NCI-H82 treated with DMSO at 0.1 percent for 48 hours (cell line): ENCODE data around the gene TXNDC12.
"Not testable (repeated sequence)": the region's sequence is repeated elsewhere in the genome, so short reads cannot be mapped to it uniquely, and the experiment has no call there.

ENCODE experiments used
- DNase-seq: peaks from one replicate; lab custom pipeline; 2025; ENCODE audit not compliant: unreplicated experiment; lab: John Stamatoyannopoulos, UW

The TXNDC12 gene

GRCh38 chr1:52049337-52049736 lies 5.7 kb downstream of the TXNDC12 start:
- not testable (repeated sequence) for DNase-seq

GRCh38 chr1:52045666-52046195 lies 9.3 kb downstream of the TXNDC12 start:
- DNase-seq: not testable (repeated sequence)

DNA sequence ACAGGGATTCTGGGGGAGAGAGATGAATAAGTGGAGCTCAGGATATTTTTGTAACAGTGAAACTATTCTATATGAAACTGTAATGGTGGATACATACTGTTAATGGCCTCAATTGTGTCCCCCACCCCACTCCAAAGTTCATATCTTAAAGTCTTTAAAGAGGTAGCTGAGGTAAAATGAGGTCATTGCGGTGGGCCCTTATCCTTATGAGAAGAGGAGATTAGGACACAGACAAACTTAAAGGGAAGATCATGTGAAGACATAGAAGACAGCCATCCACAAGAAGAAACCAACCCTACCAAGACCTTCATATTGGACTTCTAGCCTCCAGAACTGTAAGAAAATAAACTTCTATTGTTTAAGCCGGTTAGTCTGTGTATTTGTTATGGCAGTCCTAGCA lies 9.8 kb downstream of the TXNDC12 start:
- no peak for DNase-seq

DNA sequence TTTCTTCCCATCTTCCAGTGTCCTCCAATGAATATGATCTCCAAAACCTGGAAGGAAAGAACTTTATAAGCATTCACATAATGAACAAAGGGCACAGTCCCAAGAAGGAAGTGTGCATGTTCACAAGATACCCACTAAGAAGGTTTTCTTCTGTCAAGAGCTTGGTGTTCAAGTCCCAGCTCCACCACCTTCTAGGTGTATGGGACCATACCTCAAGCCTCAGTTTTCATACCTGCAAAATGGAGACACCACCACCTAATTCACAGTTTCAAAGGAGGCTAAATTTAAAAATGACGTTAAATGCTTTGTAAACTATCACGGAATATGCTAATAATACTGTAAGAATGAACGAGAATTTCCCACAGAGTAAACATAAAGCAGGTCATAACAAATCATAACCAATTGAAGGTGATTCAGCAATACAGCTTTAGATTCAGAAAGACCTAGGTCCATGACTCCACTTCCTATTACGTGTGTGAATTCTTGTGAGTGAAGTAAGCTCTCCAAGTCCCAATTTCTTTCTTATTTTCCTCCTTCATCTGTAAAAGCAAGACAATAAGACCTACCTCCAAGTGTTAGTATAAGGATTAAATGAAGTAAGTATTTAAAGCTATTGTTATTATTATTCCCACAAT lies 13.3 kb downstream of the TXNDC12 start:
- DNase-seq: no peak

- DNase-seq: no peak
Measured at GRCh38 chr1:52037909-52038308, 17.1 kb downstream of the TXNDC12 start.

GRCh38 chr1:52037402-52037814 lies 17.6 kb downstream of the TXNDC12 start:
- peak; percentile 55 for DNase-seq

DNA sequence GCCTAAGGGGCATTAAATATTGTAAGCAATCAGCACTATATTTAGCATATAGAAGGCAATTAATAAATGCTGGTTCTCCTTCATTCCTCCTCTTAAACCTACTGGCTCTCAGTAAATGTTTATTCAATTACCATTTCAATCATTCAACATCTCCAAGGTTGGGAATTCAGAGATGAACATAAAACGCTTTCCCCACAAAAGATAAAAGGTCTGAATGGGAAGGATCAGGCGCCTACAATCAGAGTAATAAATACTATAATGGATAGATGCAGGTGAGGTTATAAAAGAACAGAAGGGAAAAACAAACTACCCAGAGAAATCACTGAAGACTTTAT lies 21.0 kb downstream of the TXNDC12 start:
- DNase-seq: no peak

GRCh38 chr1:52033190-52034049 lies 21.6 kb downstream of the TXNDC12 start, which contains the start of gene KTI12:
KTI12 (minus strand) TSS chr1:52033810; CDS start chr1:52033761, 49 bp downstream.
- DNase-seq: peak; percentile 68

DNA sequence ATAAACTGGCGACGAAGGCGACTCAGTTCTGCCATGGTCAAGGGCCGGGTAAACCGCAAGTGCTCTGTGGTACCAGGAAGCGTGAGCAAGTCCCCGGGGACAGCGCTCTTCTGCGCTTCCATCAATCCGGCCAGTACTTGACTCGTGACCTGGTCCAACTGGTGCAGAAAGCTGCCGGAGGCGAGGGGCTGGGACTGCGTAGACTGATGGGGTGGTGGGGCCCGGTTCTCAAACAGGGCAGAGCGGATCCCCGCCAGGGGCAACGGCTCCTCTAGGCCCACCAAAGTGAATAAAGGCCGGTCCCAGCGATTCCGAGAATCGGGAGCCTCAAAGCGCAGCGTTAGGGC lies 22.2 kb downstream of the TXNDC12 start:
- DNase-seq: no peak

DNA sequence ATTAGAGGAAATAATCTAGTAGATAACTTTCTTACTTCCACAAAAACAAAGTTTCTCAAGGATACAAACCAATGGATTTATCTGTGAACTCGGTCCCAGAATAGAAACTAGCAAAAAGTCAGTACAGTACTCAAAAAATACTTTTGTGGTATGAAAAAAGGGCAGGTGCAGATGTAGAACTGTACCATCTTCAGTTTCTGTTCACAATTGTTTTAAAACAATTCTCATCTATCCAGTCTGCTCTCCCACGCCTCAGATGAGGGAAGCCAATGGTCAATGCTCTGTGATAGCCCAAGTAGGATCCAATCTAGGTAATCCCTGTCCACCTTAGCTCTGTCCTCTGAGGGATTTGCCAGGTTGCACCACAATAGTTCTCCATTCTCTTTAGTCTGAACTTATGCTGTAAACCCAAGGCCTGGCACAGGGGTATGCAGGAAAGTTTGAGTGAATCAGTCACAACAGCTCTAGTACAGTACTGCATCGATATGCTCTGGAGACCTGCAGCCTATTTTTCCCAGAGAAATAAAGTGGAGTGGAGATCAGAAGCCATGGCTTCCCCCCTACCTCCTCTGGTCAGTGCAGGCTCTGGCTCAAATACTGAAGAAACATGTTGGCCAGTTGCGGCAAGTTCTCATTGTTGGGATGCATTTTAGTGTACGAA lies 22.7 kb downstream of the TXNDC12 start:
- no peak for DNase-seq

- DNase-seq: not testable (repeated sequence)
Measured at GRCh38 chr1:52028839-52029238, 26.2 kb downstream of the TXNDC12 start.

DNA sequence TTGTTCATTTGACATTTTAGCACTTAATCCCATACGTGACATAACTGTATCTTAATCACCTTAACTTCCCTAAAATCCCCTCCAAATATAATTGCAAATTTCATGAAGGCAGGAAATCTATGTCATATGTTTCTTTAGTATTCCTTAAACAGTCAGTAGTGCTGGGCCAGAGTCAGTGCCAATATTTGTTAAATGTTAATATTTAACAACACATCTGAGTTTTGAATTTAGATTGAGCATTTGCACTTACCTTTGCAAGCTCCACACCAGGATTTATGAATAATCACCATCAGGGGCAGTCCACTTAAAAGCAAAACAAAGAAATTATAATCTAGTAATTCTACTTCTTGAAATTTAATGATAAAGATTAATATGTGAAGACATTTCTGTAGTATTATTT lies 26.7 kb downstream of the TXNDC12 start:
- no peak for DNase-seq

DNA sequence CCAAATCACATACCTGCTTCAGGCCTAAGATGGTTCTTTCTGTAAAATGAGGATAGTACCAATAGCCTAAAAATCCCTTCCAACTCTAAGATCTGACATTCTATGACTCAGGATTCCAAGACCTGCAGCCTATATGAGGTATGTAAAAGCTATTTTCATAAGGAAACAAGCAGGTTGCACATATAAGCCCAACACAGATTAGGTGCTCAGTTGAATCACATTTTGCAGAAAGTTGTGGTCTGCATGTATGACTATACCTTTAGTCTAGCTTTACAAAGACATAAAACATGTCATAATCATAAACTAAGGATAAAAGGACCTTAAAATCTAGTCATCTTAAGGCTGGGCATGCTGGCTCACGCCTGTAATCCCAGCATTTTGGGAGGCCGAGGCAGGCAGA lies 28.7 kb downstream of the TXNDC12 start:
- no peak for DNase-seq

DNA sequence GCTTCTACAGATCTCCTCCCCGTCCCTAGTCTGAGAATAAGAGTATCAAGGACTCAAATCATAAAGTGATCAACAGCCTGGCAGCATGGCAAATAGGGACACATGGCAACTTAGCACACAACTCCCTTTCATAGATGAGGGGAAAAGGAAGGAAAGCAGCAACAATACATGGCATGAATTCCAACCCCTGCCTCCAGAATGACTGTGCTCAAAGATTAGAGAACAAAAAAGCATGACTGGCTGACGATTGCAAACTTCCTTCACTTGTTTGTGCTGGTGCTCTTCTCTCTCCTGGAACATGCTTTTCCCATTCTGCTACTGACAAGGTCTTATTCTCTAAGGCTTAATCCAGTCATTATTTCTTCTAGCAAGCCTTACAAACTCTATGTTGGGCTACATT lies 32.9 kb downstream of the TXNDC12 start:
- no peak for DNase-seq

DNA sequence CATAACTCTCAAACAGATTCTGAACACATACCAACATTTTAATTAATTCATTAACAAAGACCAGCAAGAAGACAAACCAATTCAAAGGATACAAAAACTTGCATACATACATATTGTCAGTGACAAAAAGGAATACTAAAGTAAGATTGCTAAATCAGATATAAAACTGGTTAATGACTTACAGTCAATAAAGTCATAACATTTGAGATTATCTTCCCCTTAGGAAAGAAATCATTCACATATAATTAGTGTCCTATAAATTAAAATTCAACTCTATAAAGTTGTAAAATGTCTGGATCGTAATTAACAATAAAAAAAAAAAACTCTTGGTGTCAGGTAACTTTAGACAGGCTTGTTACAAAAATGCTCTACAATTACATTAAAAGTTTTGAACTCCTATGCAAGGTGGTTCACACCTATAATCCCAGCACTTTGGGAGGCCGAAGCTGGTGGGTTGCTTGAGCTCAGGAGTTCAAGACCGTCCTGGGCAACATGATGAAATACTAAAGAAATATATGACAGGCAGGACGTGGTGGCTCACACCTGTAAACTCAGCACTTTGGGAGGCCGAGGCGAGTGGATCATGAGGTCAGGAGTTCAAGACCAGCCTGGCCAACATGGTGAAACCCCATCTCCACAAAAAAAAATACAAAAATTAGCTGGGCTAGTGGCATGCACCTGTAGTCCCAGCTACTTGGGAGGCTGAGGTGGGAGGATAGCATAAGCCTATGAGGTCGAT lies 46.8 kb downstream of the TXNDC12 start:
- no peak for DNase-seq

- peak; percentile 28 for DNase-seq
Measured at GRCh38 chr1:52007215-52008002, 47.6 kb downstream of the TXNDC12 start.

DNA sequence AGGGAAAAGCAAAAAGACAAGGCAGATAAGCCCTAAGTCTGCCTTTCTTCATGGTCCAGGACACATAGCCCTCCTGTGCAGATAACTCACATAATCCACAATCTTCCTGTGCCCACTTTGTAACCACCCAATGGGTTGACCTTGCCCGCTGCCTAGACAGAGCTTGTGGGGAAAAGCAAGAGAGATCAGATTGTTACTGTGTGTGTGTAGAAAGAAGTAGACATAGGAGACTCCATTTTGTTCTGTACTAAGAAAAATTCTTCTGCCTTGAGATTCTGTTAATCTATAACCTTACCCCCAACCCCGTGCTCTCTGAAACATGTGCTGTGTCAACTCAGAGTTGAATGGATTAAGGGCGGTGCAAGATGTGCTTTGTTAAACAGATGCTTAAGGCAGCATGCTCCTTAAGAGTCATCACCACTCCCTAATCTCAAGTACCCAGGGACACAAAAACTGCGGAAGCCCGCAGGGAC lies 48.9 kb downstream of the TXNDC12 start:
- not testable (repeated sequence) for DNase-seq

GRCh38 chr1:52005548-52005947 lies 49.4 kb downstream of the TXNDC12 start:
- DNase-seq: not testable (repeated sequence)

DNA sequence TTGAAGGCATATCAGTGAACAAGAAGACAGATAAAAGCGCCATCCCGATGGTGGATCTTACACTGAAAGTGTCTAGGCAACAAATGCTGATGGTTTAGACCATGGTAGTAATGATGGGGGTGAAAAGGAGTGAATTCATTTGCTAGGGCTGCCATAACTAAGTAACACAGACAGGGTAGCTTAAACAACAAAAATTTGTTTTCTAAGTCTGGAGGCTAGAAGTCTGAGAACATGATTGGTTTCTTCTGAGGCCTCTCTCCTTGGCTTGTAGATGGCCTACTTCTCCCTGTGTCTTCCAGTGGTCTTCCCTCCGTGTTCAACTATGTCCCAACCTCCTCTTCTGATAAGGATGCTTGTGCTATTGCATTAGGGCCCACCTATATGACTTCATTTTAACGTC lies 51.1 kb downstream of the TXNDC12 start:
- no peak for DNase-seq
